CD4-positive, alpha-beta T cell (primary cell): ENCODE data around the gene RAB6B. TPM values are rescaled to one million over a fixed set of nuclear protein-coding genes. Genes with fewer than 3 reads are reported as not detected.

Source experiments
- ATAC-seq: fragments of 200-7000 bp; cut with Tn5 transposase; one replicate; pipeline ENCODE4 v1.10.0; 2022; ENCODE audit warnings: mild to moderate bottlenecking; ENCODE audit not compliant: poor library complexity
- CTCF ChIA-PET: fragments of 350-600 bp; sonication (Branson Sonifier 250); formaldehyde crosslinking; loops from one replicate; lab custom pipeline; 2021; ENCODE audit warnings: antibody characterized with exemption, inconsistent platforms; lab: Charles Lee
- POLR2A ChIA-PET: fragments of 350-600 bp; sonication (Branson Sonifier 250); formaldehyde crosslinking; loops from one replicate; lab custom pipeline; 2021; ENCODE audit warnings: antibody characterized with exemption, inconsistent platforms; lab: Charles Lee
- DNase-seq, 14 experiments: peaks; one replicate each; pipeline ENCODE4 v3.0.0-alpha.2; 2013 to 2020; ENCODE audit warnings: mixed read lengths in 2 of 14
- H3K27ac ChIP-seq, 2 donors: one replicate each; pipeline versions ENCODE4 v1.5.1 to v1.7.0; 2013; ENCODE audit warnings: low read length in 2 of 2, low read depth in 1 of 2, mild to moderate bottlenecking in 1 of 2
- H3K27me3 ChIP-seq, 2 experiments: 1 replicate in 1 of 2; 2 replicates in 1 of 2; pipeline versions ENCODE4 v1.6.1 to v1.7.0; 2013; ENCODE audit warnings: low read length in 2 of 2, control low read depth in 1 of 2, mild to moderate bottlenecking in 1 of 2, moderate library complexity in 1 of 2; ENCODE audit not compliant: insufficient read depth in 2 of 2, control insufficient read depth in 1 of 2
- H3K36me3 ChIP-seq: one replicate; pipeline ENCODE4 v1.6.1; 2013; ENCODE audit warnings: low read length, control low read depth; ENCODE audit not compliant: insufficient read depth
- H3K4me1 ChIP-seq: one replicate; pipeline ENCODE4 v1.6.1; 2013; ENCODE audit warnings: low read length, control low read depth; ENCODE audit not compliant: insufficient read depth
- H3K4me3 ChIP-seq: one replicate; pipeline ENCODE4 v1.5.1; 2013; ENCODE audit warnings: mild to moderate bottlenecking, low read length, moderate library complexity
- H3K9me3 ChIP-seq, 2 experiments: 1 replicate in 1 of 2; 2 replicates in 1 of 2; pipeline versions ENCODE4 v1.6.1 to v1.7.0; 2013; ENCODE audit warnings: low read length in 2 of 2, mild to moderate bottlenecking in 2 of 2, control low read depth in 1 of 2, moderate library complexity in 1 of 2; ENCODE audit not compliant: control insufficient read depth in 1 of 2, insufficient read depth in 1 of 2
- H3K27ac Mint-ChIP-seq: one replicate; pipeline ENCODE4 v1.8.0; 2020; ENCODE audit warnings: mixed read lengths
- H3K27me3 Mint-ChIP-seq: one replicate; pipeline ENCODE4 v1.8.0; 2021; ENCODE audit warnings: mixed read lengths
- H3K36me3 Mint-ChIP-seq: one replicate; pipeline ENCODE4 v1.8.0; 2021; ENCODE audit warnings: low read depth, mixed read lengths
- H3K4me1 Mint-ChIP-seq: one replicate; pipeline ENCODE4 v1.8.0; 2021; ENCODE audit warnings: low read depth, mixed read lengths
- H3K4me3 Mint-ChIP-seq: one replicate; pipeline ENCODE4 v1.8.0; 2020; ENCODE audit warnings: mild to moderate bottlenecking, mixed read lengths
- H3K9me3 Mint-ChIP-seq: one replicate; pipeline ENCODE4 v1.8.0; 2020; ENCODE audit warnings: mixed read lengths
- CTCF ChIP-seq: fragments of 200-600 bp; IDR thresholded peaks from one replicate; pipeline ENCODE4 v1.8.0; 2022; ENCODE audit warnings: antibody characterized with exemption, mild to moderate bottlenecking
- intact Hi-C, 2 experiments: fragments of 100-400 bp; cut with DNase I in 1 of 2; cut with micrococcal nuclease in 1 of 2; formaldehyde crosslinking; loops; one replicate each; pipeline versions ENCODE4 v1.15.1 to v1.9.0; 2023 to 2025; cut with DNase I, micrococcal nuclease
- total RNA-seq, 174 experiments: library from RNA in 2 of 174; stranded (reverse) in 2 of 174; gene quantifications; one replicate each; pipeline ENCODE4 v1.2.3 and lab custom pipeline; 2021 to 2026

The RAB6B gene
- total RNA-seq, 2 experiments from 2014 or later, result not detected

DNA sequence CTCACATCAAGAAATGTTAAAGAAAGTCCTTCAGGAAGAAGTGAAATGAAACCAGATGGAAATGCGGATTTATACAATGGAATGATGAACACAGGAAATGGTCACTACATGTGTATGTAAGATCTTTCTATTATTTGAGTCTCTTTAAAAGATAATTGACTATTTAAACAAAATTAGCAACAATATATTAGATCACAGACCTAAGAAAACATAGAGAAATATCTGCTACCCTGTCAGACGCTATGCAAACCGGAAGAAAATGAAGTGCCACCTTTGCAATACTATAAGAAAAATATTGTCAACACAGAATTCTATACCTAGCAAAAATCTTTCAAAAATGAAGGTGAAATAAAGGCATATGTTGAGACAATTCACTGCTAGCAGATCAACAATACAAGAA lies 17.2 kb downstream of the RAB6B start:
- TF ChIP-seq CTCF, result no peak
- H3K4me1 ChIP-seq, result peaks cover 30% of the 10 kb centered on the region
- ChIA-PET POLR2A (no interaction called here), CTCF (no interaction called here)
- H3K27ac Mint-ChIP-seq, result no peak overlapping the region
- H3K9me3 ChIP-seq, result peaks cover 8 to 17% of the 10 kb centered on the region in 2 experiments
- no peaks in the 10 kb centered on the region for H3K36me3 Mint-ChIP-seq
- no peak overlapping the region for H3K27ac ChIP-seq
- no peak overlapping the region for H3K4me3 ChIP-seq
- DNase-seq (no peak), ATAC-seq (no peak)
- H3K27me3 ChIP-seq, result no peaks in the 10 kb centered on the region
- H3K27me3 Mint-ChIP-seq, result peaks cover 7% of the 10 kb centered on the region
- peaks cover 13% of the 10 kb centered on the region for H3K9me3 Mint-ChIP-seq
- no peaks in the 10 kb centered on the region for H3K4me1 Mint-ChIP-seq
- H3K36me3 ChIP-seq, result no peaks in the 10 kb centered on the region
- intact Hi-C loops, result loop anchor here in 1 of 2 experiments (10.0 kb wide), 1 partner anchor 124 kb away; no protein-coding TSS in a partner anchor
- no peak overlapping the region for H3K4me3 Mint-ChIP-seq

DNA sequence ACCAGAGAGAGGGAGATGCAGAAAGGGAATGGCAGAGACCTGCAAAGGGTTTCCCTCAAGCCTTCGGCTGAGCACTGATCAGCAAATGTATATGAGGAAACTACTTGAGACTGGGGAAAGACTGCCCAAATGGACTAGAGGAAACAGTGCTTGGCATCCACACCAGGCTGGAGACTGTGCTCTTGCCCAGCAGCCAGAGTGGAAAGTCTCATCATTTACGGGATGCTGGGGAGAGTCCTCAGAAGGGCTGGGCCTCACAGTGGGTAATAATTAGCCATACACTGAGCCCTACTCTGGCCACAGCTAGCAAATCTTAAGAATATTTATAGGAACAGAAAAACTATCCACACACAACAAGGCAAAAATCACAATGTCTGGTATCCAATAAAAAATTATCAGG lies 18.5 kb downstream of the RAB6B start:
- Mint-ChIP-seq H3K4me3 (no peak overlapping the region), H3K4me1 (no peaks in the 10 kb centered on the region), H3K27ac (no peak overlapping the region), H3K36me3 (no peaks in the 10 kb centered on the region), H3K27me3 (peaks cover 7% of the 10 kb centered on the region), H3K9me3 (peaks cover 13% of the 10 kb centered on the region)
- DNase-seq (no peak), ATAC-seq (no peak)
- no peaks in the 10 kb centered on the region for H3K36me3 ChIP-seq
- peaks cover 17% of the 10 kb centered on the region for H3K4me1 ChIP-seq
- intact Hi-C loops, result loop anchor here in 1 of 2 experiments (10.0 kb wide), 1 partner anchor 122 kb away; no protein-coding TSS in a partner anchor
- no peak for TF ChIP-seq CTCF
- POLR2A ChIA-PET, result no interaction called here
- CTCF ChIA-PET, result no interaction called here
- H3K27ac ChIP-seq, result no peak overlapping the region
- H3K4me3 ChIP-seq, result no peak overlapping the region
- H3K27me3 ChIP-seq, result no peaks in the 10 kb centered on the region
- H3K9me3 ChIP-seq, result peaks cover 8 to 17% of the 10 kb centered on the region in 2 experiments

DNA sequence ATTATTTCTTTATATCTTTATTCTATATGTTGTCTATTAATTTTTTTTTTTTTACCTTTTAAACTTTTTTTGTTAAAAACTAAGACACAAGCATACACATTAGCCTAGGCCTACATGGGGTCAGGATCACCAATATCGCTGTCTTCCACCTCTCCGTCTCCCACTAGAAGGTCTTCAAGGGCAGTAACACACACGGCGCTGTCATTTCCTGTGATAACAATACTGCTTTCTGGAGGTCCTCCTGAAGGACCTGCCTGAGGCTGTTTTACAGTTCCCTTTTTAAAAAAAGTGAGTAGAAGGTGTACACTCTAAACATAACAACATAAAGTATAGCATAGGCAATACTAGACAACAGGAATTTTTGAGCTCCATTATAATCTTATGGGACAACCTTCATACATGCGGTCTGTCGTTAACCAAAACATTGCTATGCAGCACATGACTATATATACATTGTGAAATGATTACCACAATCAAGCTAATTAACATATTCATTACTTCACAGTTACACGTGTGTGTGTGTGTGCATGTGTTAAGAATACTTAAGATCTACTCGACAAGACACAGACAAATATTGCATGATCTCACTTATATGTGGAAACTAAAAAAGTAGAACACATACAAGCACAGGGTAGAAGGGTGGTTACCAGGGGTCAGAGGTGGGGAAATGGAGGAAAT lies 20.8 kb downstream of the RAB6B start:
- Histone ChIP-seq H3K4me3 (no peak overlapping the region), H3K27me3 (no peaks in the 10 kb centered on the region), H3K36me3 (no peaks in the 10 kb centered on the region), H3K4me1 (no peaks in the 10 kb centered on the region), H3K27ac (no peak overlapping the region), H3K9me3 (peaks cover 0 to 17% of the 10 kb centered on the region in 2 experiments)
- H3K27ac Mint-ChIP-seq, result no peak overlapping the region
- intact Hi-C loops, result loop anchor here in 1 of 2 experiments (10.0 kb wide), 1 partner anchor 120 kb away; no protein-coding TSS in a partner anchor
- no peaks in the 10 kb centered on the region for H3K36me3 Mint-ChIP-seq
- TF ChIP-seq CTCF, result no peak
- H3K27me3 Mint-ChIP-seq, result peaks cover 12% of the 10 kb centered on the region
- ChIA-PET POLR2A (no interaction called here), CTCF (no interaction called here)
- ATAC-seq (no peak), DNase-seq (no peak)
- H3K4me1 Mint-ChIP-seq, result no peaks in the 10 kb centered on the region
- peaks cover 13% of the 10 kb centered on the region for H3K9me3 Mint-ChIP-seq
- H3K4me3 Mint-ChIP-seq, result no peak overlapping the region
